ENCODE results near the gene PDZRN3.

DNA sequence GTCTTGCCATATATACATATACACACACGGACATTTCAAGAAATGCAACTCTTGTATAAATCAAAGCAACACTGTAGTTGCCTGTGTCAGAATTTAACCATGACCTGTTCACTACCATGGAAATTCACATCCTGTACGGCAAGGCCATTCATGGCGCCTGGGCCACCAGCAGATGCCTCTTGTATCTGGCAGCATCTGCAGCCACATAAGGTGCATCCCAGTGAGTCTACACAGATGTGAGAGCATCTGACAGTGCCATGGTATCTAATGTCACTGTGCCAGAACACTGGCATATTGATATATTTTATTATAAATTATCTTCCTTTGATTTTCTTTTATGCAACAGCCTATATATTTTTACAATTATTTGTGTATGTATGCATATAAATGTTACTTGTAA, 25.1 kb downstream of the PDZRN3 start:
- no peak for TF ChIP-seq JUND (IDR thresholded peaks at IDR 0.05)
- TF ChIP-seq, protein P1, sequence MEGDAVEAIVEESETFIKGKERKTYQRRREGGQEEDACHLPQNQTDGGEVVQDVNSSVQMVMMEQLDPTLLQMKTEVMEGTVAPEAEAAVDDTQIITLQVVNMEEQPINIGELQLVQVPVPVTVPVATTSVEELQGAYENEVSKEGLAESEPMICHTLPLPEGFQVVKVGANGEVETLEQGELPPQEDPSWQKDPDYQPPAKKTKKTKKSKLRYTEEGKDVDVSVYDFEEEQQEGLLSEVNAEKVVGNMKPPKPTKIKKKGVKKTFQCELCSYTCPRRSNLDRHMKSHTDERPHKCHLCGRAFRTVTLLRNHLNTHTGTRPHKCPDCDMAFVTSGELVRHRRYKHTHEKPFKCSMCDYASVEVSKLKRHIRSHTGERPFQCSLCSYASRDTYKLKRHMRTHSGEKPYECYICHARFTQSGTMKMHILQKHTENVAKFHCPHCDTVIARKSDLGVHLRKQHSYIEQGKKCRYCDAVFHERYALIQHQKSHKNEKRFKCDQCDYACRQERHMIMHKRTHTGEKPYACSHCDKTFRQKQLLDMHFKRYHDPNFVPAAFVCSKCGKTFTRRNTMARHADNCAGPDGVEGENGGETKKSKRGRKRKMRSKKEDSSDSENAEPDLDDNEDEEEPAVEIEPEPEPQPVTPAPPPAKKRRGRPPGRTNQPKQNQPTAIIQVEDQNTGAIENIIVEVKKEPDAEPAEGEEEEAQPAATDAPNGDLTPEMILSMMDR (IDR thresholded peaks at IDR 0.05 in 2 of 3, conservative IDR thresholded peaks at IDR 0.05 in 1 of 3; ENCODE audit: borderline replicate concordance in 1 of 3, insufficient read depth in 1 of 3, low read depth in 2 of 3, low read length in 2 of 3), result no peak
- TF ChIP-seq EZH2 (IDR thresholded peaks at IDR 0.05), result no peak
- no peak for TF ChIP-seq POLR2AphosphoS5 (IDR thresholded peaks at IDR 0.05; ENCODE audit: low read depth, low read length)
- no peak for TF ChIP-seq POLR2A (IDR thresholded peaks at IDR 0.05; ENCODE audit: borderline replicate concordance, extremely low read depth, insufficient read depth, insufficient read length)
- TF ChIP-seq, protein P2, sequence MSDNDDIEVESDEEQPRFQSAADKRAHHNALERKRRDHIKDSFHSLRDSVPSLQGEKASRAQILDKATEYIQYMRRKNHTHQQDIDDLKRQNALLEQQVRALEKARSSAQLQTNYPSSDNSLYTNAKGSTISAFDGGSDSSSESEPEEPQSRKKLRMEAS (IDR thresholded peaks at IDR 0.05), result no peak
- TF ChIP-seq EZH2phosphoT487 (IDR thresholded peaks at IDR 0.05; ENCODE audit: borderline replicate concordance), result no peak
- no peak for TF ChIP-seq CEBPB (IDR thresholded peaks at IDR 0.05; ENCODE audit: low read depth)
- TF ChIP-seq, protein P3, sequence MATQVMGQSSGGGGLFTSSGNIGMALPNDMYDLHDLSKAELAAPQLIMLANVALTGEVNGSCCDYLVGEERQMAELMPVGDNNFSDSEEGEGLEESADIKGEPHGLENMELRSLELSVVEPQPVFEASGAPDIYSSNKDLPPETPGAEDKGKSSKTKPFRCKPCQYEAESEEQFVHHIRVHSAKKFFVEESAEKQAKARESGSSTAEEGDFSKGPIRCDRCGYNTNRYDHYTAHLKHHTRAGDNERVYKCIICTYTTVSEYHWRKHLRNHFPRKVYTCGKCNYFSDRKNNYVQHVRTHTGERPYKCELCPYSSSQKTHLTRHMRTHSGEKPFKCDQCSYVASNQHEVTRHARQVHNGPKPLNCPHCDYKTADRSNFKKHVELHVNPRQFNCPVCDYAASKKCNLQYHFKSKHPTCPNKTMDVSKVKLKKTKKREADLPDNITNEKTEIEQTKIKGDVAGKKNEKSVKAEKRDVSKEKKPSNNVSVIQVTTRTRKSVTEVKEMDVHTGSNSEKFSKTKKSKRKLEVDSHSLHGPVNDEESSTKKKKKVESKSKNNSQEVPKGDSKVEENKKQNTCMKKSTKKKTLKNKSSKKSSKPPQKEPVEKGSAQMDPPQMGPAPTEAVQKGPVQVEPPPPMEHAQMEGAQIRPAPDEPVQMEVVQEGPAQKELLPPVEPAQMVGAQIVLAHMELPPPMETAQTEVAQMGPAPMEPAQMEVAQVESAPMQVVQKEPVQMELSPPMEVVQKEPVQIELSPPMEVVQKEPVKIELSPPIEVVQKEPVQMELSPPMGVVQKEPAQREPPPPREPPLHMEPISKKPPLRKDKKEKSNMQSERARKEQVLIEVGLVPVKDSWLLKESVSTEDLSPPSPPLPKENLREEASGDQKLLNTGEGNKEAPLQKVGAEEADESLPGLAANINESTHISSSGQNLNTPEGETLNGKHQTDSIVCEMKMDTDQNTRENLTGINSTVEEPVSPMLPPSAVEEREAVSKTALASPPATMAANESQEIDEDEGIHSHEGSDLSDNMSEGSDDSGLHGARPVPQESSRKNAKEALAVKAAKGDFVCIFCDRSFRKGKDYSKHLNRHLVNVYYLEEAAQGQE (IDR thresholded peaks at IDR 0.05; ENCODE audit: low read depth), result no peak
- TF ChIP-seq ZNF274 (IDR thresholded peaks at IDR 0.05; ENCODE audit: low read depth, low read length), result no peak
- no peak for TF ChIP-seq RAD21 (IDR thresholded peaks at IDR 0.05; ENCODE audit: low read depth)
- no peak for TF ChIP-seq YY1 (IDR thresholded peaks at IDR 0.05; ENCODE audit: extremely low read depth, insufficient replicate concordance, low read depth, low read length)

Measured in HCT116 (cell line).